Peyer's patch (tissue), 4 donors: Measurements from ENCODE around the gene TYSND1.

Experiments used
- CTCF ChIP-seq, 6 experiments: fragments of 450-650 bp in 4 of 6; fragments of 200-600 bp in 2 of 6; sonication (generic) in 1 of 6; IDR thresholded peaks; one replicate each; pipeline ENCODE4 v1.5.1; 2017 to 2019; ENCODE audit warnings: antibody characterized with exemption in 6 of 6, mild to moderate bottlenecking in 3 of 6, moderate library complexity in 1 of 6
- POLR2A ChIP-seq, 2 donors: fragments of 450-650 bp; IDR thresholded peaks; one replicate each; pipeline ENCODE4 v1.5.1; 2017; ENCODE audit warnings: antibody characterized with exemption in 2 of 2, mild to moderate bottlenecking in 2 of 2, moderate library complexity in 2 of 2

DNA sequence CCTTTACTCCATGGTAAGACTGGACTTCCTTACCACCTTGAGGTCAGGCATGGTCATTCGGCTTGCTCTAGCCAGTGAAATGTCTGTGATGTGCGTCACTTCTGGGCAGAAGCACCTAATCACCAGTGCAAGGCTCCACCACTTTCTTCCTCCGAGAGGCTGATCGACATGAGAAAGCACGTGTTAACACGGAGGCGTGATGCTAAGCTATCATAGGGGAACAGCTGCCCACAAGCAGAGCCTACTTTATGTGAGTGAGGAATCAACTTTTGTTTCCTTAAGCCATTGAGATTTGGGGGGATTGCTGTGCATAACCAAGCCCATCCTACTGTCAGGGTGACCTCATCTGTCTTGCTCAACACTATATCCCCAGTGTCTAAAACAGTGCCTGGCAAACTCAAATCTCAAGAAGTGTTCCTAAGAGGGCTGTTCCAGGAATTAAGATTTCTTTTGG lies 46.9 kb upstream of the TYSND1 start:
- TF ChIP-seq CTCF (IDR thresholded peaks at IDR 0.05): no peak
- TF ChIP-seq POLR2A (IDR thresholded peaks at IDR 0.05): no peak
